Regular cardiac myocyte (primary cell): ENCODE data around the gene PHLDB1. TPM values are rescaled to one million over a fixed set of nuclear protein-coding genes. Genes with fewer than 3 reads are reported as not detected.

Experiments used
- total RNA-seq: library from RNA; depleted of rRNA; stranded (reverse); fragments of >200 nt; gene quantifications from 2 replicates; pipeline ENCODE4 v1.2.3, GENCODE V29; 2014

PHLDB1 gene
- total RNA-seq, result 62.0 and 99.7 TPM in 2 replicates

GRCh38 chr11:118607401-118608359 lies at the start of gene PHLDB1:
PHLDB1 (plus strand) TSS chr11:118607615; CDS start chr11:118613837, 6,222 bp downstream.

GRCh38 chr11:118572061-118572980 lies 35.1 kb upstream of the PHLDB1 start, which contains the start of gene ARCN1:
ARCN1 (plus strand) TSS chr11:118572409; CDS start chr11:118572548, 139 bp downstream.

GRCh38 chr11:118679483-118679882 lies 72.1 kb downstream of the PHLDB1 start, which contains the start of gene TREH:
TREH (minus strand) TSS chr11:118679650; CDS start chr11:118679627, 23 bp downstream.

Other genes starting within 250 kb of the PHLDB1 start
- 33.3 and 36.0 TPM in 2 replicates for gene UBE4A, start 248.0 kb upstream of the PHLDB1 start, total RNA-seq
- gene ATP5MG, start 206.0 kb upstream of the PHLDB1 start, total RNA-seq, result 54.4 and 62.5 TPM in 2 replicates
- gene KMT2A, start 171.1 kb upstream of the PHLDB1 start, total RNA-seq, result 12.8 and 20.9 TPM in 2 replicates
- 0.58 and 1.7 TPM in 2 replicates for gene TTC36, start 80.1 kb upstream of the PHLDB1 start, total RNA-seq
- 10.9 and 15.5 TPM in 2 replicates for gene TMEM25, start 76.4 kb upstream of the PHLDB1 start, total RNA-seq
- gene IFT46, start 41.7 kb upstream of the PHLDB1 start, total RNA-seq, result 21.7 and 27.0 TPM in 2 replicates
- gene ARCN1, start 35.2 kb upstream of the PHLDB1 start, total RNA-seq, result 159 and 212 TPM in 2 replicates
- not detected in 2 replicates for gene TREH, start 72.0 kb downstream of the PHLDB1 start, total RNA-seq
- gene DDX6, start 183.5 kb downstream of the PHLDB1 start, total RNA-seq, result 117 and 118 TPM in 2 replicates